HCT116 (cell line): ENCODE data around the gene CBX5. TPM values are rescaled to one million over a fixed set of nuclear protein-coding genes. Genes with fewer than 3 reads are reported as not detected.
A peak's percentile ranks its signal among the peaks of the same experiment; 100 is the strongest.

Experiments used
- ATAC-seq: fragments of 200-7000 bp; cut with Tn5 transposase; 2 replicates; pipeline ENCODE4 v1.9.1; 2020; ENCODE audit warnings: mild to moderate bottlenecking, moderate library complexity
- BruUV-seq: library from RNA; stranded (reverse); fragments of 400-500 nt; replicated peaks from 2 replicates; lab custom pipeline; 2021; lab: Mats Ljungman, UMichigan
- CTCF ChIA-PET: fragments of 300-600 bp; sonication (Branson Sonifier 250); formaldehyde crosslinking; loops from one replicate; lab custom pipeline; 2021; ENCODE audit warnings: antibody characterized with exemption; lab: Charles Lee
- POLR2A ChIA-PET: fragments of 300-600, 350-600 bp; sonication (Branson Sonifier 250); formaldehyde crosslinking; loops from one replicate; lab custom pipeline; 2021; ENCODE audit warnings: antibody characterized with exemption; lab: Charles Lee
- RAD21 ChIA-PET, 2 experiments: fragments of 300-600 bp; sonication (Branson Sonifier 250); formaldehyde crosslinking; loops; one replicate each; lab custom pipeline; 2023; ENCODE audit warnings: low total read pairs in 2 of 2; ENCODE audit not compliant: uncharacterized antibody in 2 of 2, unreplicated experiment in 2 of 2, low non-redundant PET in 1 of 2; lab: Charles Lee
- DNase-seq: peaks from one replicate; pipeline ENCODE4 v3.0.0-alpha.2; 2010; ENCODE audit warnings: low read depth, low spot score
- H2AFZ ChIP-seq: fragments of 200-600 bp; shearing (Covaris generic), sonication (generic); 2 replicates; pipeline ENCODE4 v1.6.1; 2017; ENCODE audit warnings: low read depth, mixed run types, mixed read lengths, antibody characterized with exemption, low read length; ENCODE audit not compliant: poor library complexity, severe bottlenecking
- H3K27ac ChIP-seq: 2 replicates; pipeline ENCODE4 v1.5.1; 2012; ENCODE audit warnings: low read depth, low read length
- H3K27me3 ChIP-seq: fragments of 200-600 bp; sonication (generic); 2 replicates; pipeline ENCODE4 v1.6.1; 2016; ENCODE audit warnings: mixed run types, low read length, mixed read lengths; ENCODE audit not compliant: insufficient read depth
- H3K36me3 ChIP-seq, 2 experiments: fragments of 200-500 bp in 1 of 2; fragments of 200-600 bp in 1 of 2; sonication (Bioruptor generic) in 1 of 2; sonication (generic) in 1 of 2; 2 replicates each; pipeline versions ENCODE4 v1.5.1 to v1.6.1; 2014 to 2016; ENCODE audit warnings: low read length in 2 of 2, inconsistent platforms in 1 of 2, mixed read lengths in 1 of 2, mixed run types in 1 of 2; ENCODE audit not compliant: insufficient read depth in 2 of 2, control insufficient read depth in 1 of 2
- H3K4me1 ChIP-seq, 2 experiments: fragments of 200-600 bp in 1 of 2; sonication (generic) in 1 of 2; 2 replicates each; pipeline versions ENCODE4 v1.5.1 to v1.6.1; 2012 to 2017; ENCODE audit warnings: low read length in 2 of 2, inconsistent platforms in 1 of 2, mild to moderate bottlenecking in 1 of 2, mixed read lengths in 1 of 2, mixed run types in 1 of 2, moderate library complexity in 1 of 2; ENCODE audit not compliant: insufficient read depth in 2 of 2, control insufficient read depth in 1 of 2
- H3K4me2 ChIP-seq: fragments of 200-600 bp; sonication (generic); 2 replicates; pipeline ENCODE4 v1.6.1; 2017; ENCODE audit warnings: mixed run types, low read length, mixed read lengths
- H3K4me3 ChIP-seq, 2 experiments: fragments of 200-600 bp in 1 of 2; sonication (generic) in 1 of 2; replicated peaks in 1 of 2; 2 replicates each; pipeline ENCODE4 v1.5.1; 2011 to 2016; ENCODE audit warnings: low read length in 2 of 2, control low read depth in 1 of 2, low read depth in 1 of 2, mild to moderate bottlenecking in 1 of 2, mixed read lengths in 1 of 2, mixed run types in 1 of 2
- H3K79me2 ChIP-seq: fragments of 200-600 bp; sonication (generic); 2 replicates; pipeline ENCODE4 v1.6.1; 2017; ENCODE audit warnings: mild to moderate bottlenecking, mixed run types, low read length, moderate library complexity, mixed read lengths; ENCODE audit not compliant: insufficient read depth
- H3K9ac ChIP-seq: fragments of 200-600 bp; sonication (generic); 2 replicates; pipeline ENCODE4 v1.6.1; 2016; ENCODE audit warnings: low read length, mixed read lengths
- H3K9me2 ChIP-seq: fragments of 200-600 bp; sonication (generic), shearing (Covaris generic); 2 replicates; pipeline ENCODE4 v1.6.1; 2017; ENCODE audit warnings: mixed run types, mild to moderate bottlenecking, moderate library complexity; ENCODE audit not compliant: insufficient read depth
- H3K9me3 ChIP-seq, 2 experiments: fragments of 200-500 bp in 1 of 2; fragments of 200-600 bp in 1 of 2; sonication (Bioruptor generic) in 1 of 2; sonication (generic) in 1 of 2; 2 replicates each; pipeline ENCODE4 v1.6.1; 2014 to 2017; ENCODE audit warnings: low read length in 2 of 2, mixed read lengths in 2 of 2, inconsistent platforms in 1 of 2, low read depth in 1 of 2, mild to moderate bottlenecking in 1 of 2, mixed run types in 1 of 2, moderate library complexity in 1 of 2; ENCODE audit not compliant: control insufficient read depth in 1 of 2, insufficient read depth in 1 of 2
- H4K20me1 ChIP-seq: fragments of 200-600 bp; sonication (generic), shearing (Covaris generic); 2 replicates; pipeline ENCODE4 v1.6.1; 2017; ENCODE audit warnings: mixed run types, mild to moderate bottlenecking, moderate library complexity; ENCODE audit not compliant: insufficient read depth
- CBX3 ChIP-seq: IDR thresholded peaks from 2 replicates; pipeline ENCODE4 v1.6.1; 2012; ENCODE audit warnings: low read depth
- ELF1 ChIP-seq: IDR thresholded peaks from 2 replicates; pipeline ENCODE4 v1.6.1; 2012; ENCODE audit warnings: low read depth, borderline replicate concordance
- EZH2 ChIP-seq: fragments of 200-600 bp; sonication (generic); IDR thresholded peaks from 2 replicates; pipeline ENCODE4 v1.6.1; 2017; ENCODE audit warnings: antibody characterized with exemption, mixed run types
- EZH2phosphoT487 ChIP-seq: fragments of 200-600 bp; IDR thresholded peaks from 2 replicates; pipeline ENCODE4 v1.6.1; 2018; ENCODE audit warnings: antibody characterized with exemption, borderline replicate concordance
- POLR2A ChIP-seq: IDR thresholded peaks from 2 replicates; pipeline ENCODE4 v1.7.0; 2011; ENCODE audit warnings: borderline replicate concordance; ENCODE audit not compliant: insufficient read depth, insufficient read length; ENCODE audit errors: extremely low read depth
- POLR2AphosphoS5 ChIP-seq: IDR thresholded peaks from 2 replicates; pipeline ENCODE4 v1.6.1; 2011; ENCODE audit warnings: mild to moderate bottlenecking, low read depth, low read length, moderate library complexity
- SP1 ChIP-seq: IDR thresholded peaks from 2 replicates; pipeline ENCODE4 v1.6.1; 2012; ENCODE audit warnings: low read depth
- SRF ChIP-seq: IDR thresholded peaks from 2 replicates; pipeline ENCODE4 v1.6.1; 2012; ENCODE audit warnings: low read depth
- TCF7L2 ChIP-seq: IDR thresholded peaks from 2 replicates; pipeline ENCODE4 v1.7.0; 2011; ENCODE audit warnings: borderline replicate concordance, inconsistent platforms; ENCODE audit not compliant: insufficient read depth, insufficient read length; ENCODE audit errors: extremely low read depth
- ZFX ChIP-seq: fragments of 450-650 bp; IDR thresholded peaks from 2 replicates; pipeline ENCODE4 v1.6.1; 2017
- ZNF274 ChIP-seq: fragments of 200-500 bp; sonication (Bioruptor generic); IDR thresholded peaks from 2 replicates; pipeline ENCODE4 v1.6.1; 2014; ENCODE audit warnings: mild to moderate bottlenecking, low read depth, low read length, inconsistent platforms
- intact Hi-C: fragments of 100-400 bp; cut with micrococcal nuclease; formaldehyde crosslinking; loops from 2 replicates; pipeline ENCODE4 v1.10.0; 2022
- total RNA-seq: library from RNA; stranded (reverse); gene quantifications from one replicate; pipeline ENCODE4 v1.2.1, GENCODE V29; 2021; ENCODE audit not compliant: unreplicated experiment
- TF ChIP-seq, protein P1 (sequence below): IDR thresholded peaks from 2 replicates; pipeline ENCODE4 v1.6.1; 2012
- TF ChIP-seq, protein P2 (sequence below): IDR thresholded peaks from 2 replicates; pipeline ENCODE4 v1.6.1; 2011; ENCODE audit warnings: mild to moderate bottlenecking, low read length, moderate library complexity; ENCODE audit not compliant: insufficient replicate concordance; ENCODE audit errors: extremely low read depth
- TF ChIP-seq, protein P3 (sequence below): IDR thresholded peaks from 2 replicates; pipeline ENCODE4 v1.6.1; 2012; ENCODE audit warnings: low read depth

Gene CBX5
- total RNA-seq, 1 experiment from 2014 or later, result 72.3 TPM

DNA sequence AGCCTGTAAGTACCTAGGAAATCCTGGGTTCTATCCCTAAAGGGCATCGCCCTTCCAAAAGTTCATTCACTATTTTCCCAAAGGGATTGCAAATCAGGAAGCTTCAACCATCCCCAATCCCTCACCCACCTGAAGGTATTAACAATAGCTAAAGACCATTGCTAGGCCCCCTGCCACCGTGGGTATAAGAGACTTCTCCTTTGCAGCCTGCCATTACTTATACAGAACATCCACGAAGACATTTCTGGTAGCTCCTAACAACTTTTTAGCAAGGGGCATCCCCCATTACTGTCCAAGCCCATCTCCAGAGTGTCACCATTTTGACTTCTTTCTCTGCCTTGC is 90.8 kb downstream of the CBX5 start:
- Histone ChIP-seq H3K27ac (no peak overlapping the region), H2AFZ (peak overlapping the region; percentile 81), H3K9ac (0 out of 2 replicates have a peak overlapping the region, but pooled peaks have one; percentile 4), H3K9me2 (no peaks in the 10 kb centered on the region), H4K20me1 (no peaks in the 10 kb centered on the region), H3K4me3 (peak overlapping the region; percentile 63 to 77), H3K4me1 (peaks cover 5 to 27% of the 10 kb centered on the region in 2 experiments), H3K79me2 (peaks cover 20% of the 10 kb centered on the region), H3K4me2 (peak overlapping the region; percentile 89), H3K27me3 (no peaks in the 10 kb centered on the region), H3K9me3 (no peaks in the 10 kb centered on the region), H3K36me3 (0 out of 4 replicates have a peak, but pooled peaks cover 0 to 3% of the 10 kb centered on the region in 2 experiments)
- CTCF ChIA-PET, result interaction anchor here (0.7 to 3.0 kb wide), 9 partner anchors 12 to 204 kb away, joined by 3 to 19 read pairs (median 4); partner anchors contain the start of genes HOXC10 and HOXC9
- POLR2A ChIA-PET, result interaction anchor here (1.5 kb wide), 1 partner anchor 172 kb away, joined by 6 read pairs; no protein-coding TSS in a partner anchor
- 0 out of 2 replicates have a peak, but pooled peaks have one; percentile 9 for ATAC-seq
- intact Hi-C loops, result no loop called here
- no peak for DNase-seq
- TF ChIP-seq EZH2phosphoT487 (no peak), SRF (no peak), POLR2A (peak; percentile 3)
- TF ChIP-seq, protein P1, sequence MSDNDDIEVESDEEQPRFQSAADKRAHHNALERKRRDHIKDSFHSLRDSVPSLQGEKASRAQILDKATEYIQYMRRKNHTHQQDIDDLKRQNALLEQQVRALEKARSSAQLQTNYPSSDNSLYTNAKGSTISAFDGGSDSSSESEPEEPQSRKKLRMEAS, result no peak
- TF ChIP-seq, protein P2, sequence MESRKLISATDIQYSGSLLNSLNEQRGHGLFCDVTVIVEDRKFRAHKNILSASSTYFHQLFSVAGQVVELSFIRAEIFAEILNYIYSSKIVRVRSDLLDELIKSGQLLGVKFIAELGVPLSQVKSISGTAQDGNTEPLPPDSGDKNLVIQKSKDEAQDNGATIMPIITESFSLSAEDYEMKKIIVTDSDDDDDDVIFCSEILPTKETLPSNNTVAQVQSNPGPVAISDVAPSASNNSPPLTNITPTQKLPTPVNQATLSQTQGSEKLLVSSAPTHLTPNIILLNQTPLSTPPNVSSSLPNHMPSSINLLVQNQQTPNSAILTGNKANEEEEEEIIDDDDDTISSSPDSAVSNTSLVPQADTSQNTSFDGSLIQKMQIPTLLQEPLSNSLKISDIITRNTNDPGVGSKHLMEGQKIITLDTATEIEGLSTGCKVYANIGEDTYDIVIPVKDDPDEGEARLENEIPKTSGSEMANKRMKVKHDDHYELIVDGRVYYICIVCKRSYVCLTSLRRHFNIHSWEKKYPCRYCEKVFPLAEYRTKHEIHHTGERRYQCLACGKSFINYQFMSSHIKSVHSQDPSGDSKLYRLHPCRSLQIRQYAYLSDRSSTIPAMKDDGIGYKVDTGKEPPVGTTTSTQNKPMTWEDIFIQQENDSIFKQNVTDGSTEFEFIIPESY, result no peak
- BruUV-seq, result TSS peak; percentile 85
- RAD21 ChIA-PET, result no interaction called here

DNA sequence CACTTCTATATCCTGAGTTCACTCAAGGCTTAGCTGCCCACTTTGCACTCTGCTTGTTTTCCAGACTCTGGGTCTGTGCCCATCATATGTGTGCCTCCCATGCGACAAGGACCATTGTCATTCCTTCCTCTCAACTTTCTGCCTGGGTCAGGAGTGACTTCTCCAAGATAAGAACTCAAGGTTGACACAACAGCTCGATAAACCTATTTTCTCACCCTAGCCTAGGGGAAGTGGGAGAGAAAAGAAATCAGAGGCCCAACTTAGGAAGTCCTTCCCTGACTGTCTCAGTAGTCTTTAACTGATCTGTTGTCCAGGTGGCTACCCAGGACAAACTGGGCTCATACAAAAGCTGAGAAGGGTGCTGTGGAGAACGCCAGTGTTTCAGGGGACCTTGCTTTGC is 92.8 kb downstream of the CBX5 start:
- POLR2A ChIA-PET, result no interaction called here
- TF ChIP-seq POLR2AphosphoS5, result no peak
- TF ChIP-seq ELF1, result no peak
- no peak for TF ChIP-seq POLR2A
- no peak for TF ChIP-seq ZNF274
- no peak for TF ChIP-seq TCF7L2
- no peak for TF ChIP-seq CBX3
- TF ChIP-seq, protein P3, sequence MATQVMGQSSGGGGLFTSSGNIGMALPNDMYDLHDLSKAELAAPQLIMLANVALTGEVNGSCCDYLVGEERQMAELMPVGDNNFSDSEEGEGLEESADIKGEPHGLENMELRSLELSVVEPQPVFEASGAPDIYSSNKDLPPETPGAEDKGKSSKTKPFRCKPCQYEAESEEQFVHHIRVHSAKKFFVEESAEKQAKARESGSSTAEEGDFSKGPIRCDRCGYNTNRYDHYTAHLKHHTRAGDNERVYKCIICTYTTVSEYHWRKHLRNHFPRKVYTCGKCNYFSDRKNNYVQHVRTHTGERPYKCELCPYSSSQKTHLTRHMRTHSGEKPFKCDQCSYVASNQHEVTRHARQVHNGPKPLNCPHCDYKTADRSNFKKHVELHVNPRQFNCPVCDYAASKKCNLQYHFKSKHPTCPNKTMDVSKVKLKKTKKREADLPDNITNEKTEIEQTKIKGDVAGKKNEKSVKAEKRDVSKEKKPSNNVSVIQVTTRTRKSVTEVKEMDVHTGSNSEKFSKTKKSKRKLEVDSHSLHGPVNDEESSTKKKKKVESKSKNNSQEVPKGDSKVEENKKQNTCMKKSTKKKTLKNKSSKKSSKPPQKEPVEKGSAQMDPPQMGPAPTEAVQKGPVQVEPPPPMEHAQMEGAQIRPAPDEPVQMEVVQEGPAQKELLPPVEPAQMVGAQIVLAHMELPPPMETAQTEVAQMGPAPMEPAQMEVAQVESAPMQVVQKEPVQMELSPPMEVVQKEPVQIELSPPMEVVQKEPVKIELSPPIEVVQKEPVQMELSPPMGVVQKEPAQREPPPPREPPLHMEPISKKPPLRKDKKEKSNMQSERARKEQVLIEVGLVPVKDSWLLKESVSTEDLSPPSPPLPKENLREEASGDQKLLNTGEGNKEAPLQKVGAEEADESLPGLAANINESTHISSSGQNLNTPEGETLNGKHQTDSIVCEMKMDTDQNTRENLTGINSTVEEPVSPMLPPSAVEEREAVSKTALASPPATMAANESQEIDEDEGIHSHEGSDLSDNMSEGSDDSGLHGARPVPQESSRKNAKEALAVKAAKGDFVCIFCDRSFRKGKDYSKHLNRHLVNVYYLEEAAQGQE, result no peak
- TF ChIP-seq ZFX, result no peak
- TF ChIP-seq EZH2, result no peak
- TF ChIP-seq SP1, result no peak
- no peak for TF ChIP-seq EZH2phosphoT487
- TF ChIP-seq, protein P1, result no peak

More for the DNA sequence above, 92.8 kb downstream of the CBX5 start:
- CTCF ChIA-PET, result no interaction called here
- RAD21 ChIA-PET, result no interaction called here
- H3K4me3 ChIP-seq, result no peak overlapping the region
- no peaks in the 10 kb centered on the region for H3K9me2 ChIP-seq
- intact Hi-C loops, result no loop called here
- no peak for DNase-seq
- H3K27me3 ChIP-seq, result no peaks in the 10 kb centered on the region
- no peak overlapping the region for H3K9ac ChIP-seq
- H2AFZ ChIP-seq, result no peak overlapping the region
- no peak for ATAC-seq
- H3K4me2 ChIP-seq, result peak overlapping the region; percentile 89; the same call in 1 of the 2 replicates
- H3K27ac ChIP-seq, result no peak overlapping the region
- 0 out of 4 replicates have a peak, but pooled peaks cover 0 to 3% of the 10 kb centered on the region in 2 experiments for H3K36me3 ChIP-seq
- no TSS peak for BruUV-seq
- no peaks in the 10 kb centered on the region for H3K9me3 ChIP-seq
- peaks cover 22% of the 10 kb centered on the region for H3K79me2 ChIP-seq
- H4K20me1 ChIP-seq, result no peaks in the 10 kb centered on the region
- H3K4me1 ChIP-seq, result peaks cover 5 to 26% of the 10 kb centered on the region in 2 experiments
